HL-60 (cell line): Measurements from ENCODE around the gene HUWE1.
"Not testable (repeated sequence)": the region's sequence is repeated elsewhere in the genome, so short reads cannot be mapped to it uniquely, and the experiment has no call there.

Source experiments
- DNase-seq, 2 experiments: peaks; one replicate each; pipeline ENCODE4 v3.0.0-alpha.2; 2010 to 2020; ENCODE audit warnings: low read depth in 1 of 2, low spot score in 1 of 2
- H3K27ac ChIP-seq: fragments of 250-450 bp; sonication (Bioruptor Pico); replicated peaks from 2 replicates; pipeline ENCODE4 v1.5.1; 2020; ENCODE audit warnings: mild to moderate bottlenecking, moderate library complexity
- H3K27me3 ChIP-seq: fragments of 250-450 bp; sonication (Bioruptor Pico); 2 replicates; pipeline ENCODE4 v1.5.1; 2021; ENCODE audit warnings: mild to moderate bottlenecking, moderate library complexity; ENCODE audit not compliant: insufficient read depth, poor library complexity, severe bottlenecking
- H3K4me3 ChIP-seq: replicated peaks from 2 replicates; pipeline ENCODE4 v1.5.1; 2011; ENCODE audit warnings: mild to moderate bottlenecking, control low read depth, low read length; ENCODE audit not compliant: insufficient read depth
- CTCF ChIP-seq: IDR thresholded peaks from one replicate; pipeline ENCODE4 v1.5.1; 2011; ENCODE audit warnings: low read length, control low read depth, inconsistent platforms; ENCODE audit not compliant: insufficient read depth
- GABPA ChIP-seq: IDR thresholded peaks from 2 replicates; pipeline ENCODE4 v1.6.1; 2012; ENCODE audit warnings: low read depth
- POLR2AphosphoS5 ChIP-seq: IDR thresholded peaks from 2 replicates; pipeline ENCODE4 v1.6.1; 2012; ENCODE audit warnings: low read depth
- SPI1 ChIP-seq: IDR thresholded peaks from 2 replicates; pipeline ENCODE4 v1.6.1; 2012; ENCODE audit warnings: low read depth, mild to moderate bottlenecking, borderline replicate concordance
- TF ChIP-seq, protein P1 (sequence below): IDR thresholded peaks from 2 replicates; pipeline ENCODE4 v1.6.1; 2012; ENCODE audit warnings: low read depth; ENCODE audit not compliant: insufficient replicate concordance

The HUWE1 gene

GRCh38 chrX:53728506-53728905, 42.0 kb upstream of the HUWE1 start:
- TF ChIP-seq CTCF = no peak
- no peak for TF ChIP-seq SPI1
- TF ChIP-seq, protein P1, sequence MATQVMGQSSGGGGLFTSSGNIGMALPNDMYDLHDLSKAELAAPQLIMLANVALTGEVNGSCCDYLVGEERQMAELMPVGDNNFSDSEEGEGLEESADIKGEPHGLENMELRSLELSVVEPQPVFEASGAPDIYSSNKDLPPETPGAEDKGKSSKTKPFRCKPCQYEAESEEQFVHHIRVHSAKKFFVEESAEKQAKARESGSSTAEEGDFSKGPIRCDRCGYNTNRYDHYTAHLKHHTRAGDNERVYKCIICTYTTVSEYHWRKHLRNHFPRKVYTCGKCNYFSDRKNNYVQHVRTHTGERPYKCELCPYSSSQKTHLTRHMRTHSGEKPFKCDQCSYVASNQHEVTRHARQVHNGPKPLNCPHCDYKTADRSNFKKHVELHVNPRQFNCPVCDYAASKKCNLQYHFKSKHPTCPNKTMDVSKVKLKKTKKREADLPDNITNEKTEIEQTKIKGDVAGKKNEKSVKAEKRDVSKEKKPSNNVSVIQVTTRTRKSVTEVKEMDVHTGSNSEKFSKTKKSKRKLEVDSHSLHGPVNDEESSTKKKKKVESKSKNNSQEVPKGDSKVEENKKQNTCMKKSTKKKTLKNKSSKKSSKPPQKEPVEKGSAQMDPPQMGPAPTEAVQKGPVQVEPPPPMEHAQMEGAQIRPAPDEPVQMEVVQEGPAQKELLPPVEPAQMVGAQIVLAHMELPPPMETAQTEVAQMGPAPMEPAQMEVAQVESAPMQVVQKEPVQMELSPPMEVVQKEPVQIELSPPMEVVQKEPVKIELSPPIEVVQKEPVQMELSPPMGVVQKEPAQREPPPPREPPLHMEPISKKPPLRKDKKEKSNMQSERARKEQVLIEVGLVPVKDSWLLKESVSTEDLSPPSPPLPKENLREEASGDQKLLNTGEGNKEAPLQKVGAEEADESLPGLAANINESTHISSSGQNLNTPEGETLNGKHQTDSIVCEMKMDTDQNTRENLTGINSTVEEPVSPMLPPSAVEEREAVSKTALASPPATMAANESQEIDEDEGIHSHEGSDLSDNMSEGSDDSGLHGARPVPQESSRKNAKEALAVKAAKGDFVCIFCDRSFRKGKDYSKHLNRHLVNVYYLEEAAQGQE = no peak
- no peak for TF ChIP-seq POLR2AphosphoS5
- TF ChIP-seq GABPA = no peak
- H3K27ac ChIP-seq = no peak overlapping the region
- H3K4me3 ChIP-seq = no peak overlapping the region
- no peaks in the 10 kb centered on the region for H3K27me3 ChIP-seq
- no peak for DNase-seq

- TF ChIP-seq CTCF = no peak
- TF ChIP-seq, protein P1 = no peak
- no peak for TF ChIP-seq SPI1
- no peak for TF ChIP-seq POLR2AphosphoS5
- TF ChIP-seq GABPA = no peak
- DNase-seq = no peak
- H3K27me3 ChIP-seq = no peaks in the 10 kb centered on the region
- H3K27ac ChIP-seq = no peak overlapping the region
- H3K4me3 ChIP-seq = no peak overlapping the region
Measured at GRCh38 chrX:53724872-53725271, 38.4 kb upstream of the HUWE1 start.

DNA sequence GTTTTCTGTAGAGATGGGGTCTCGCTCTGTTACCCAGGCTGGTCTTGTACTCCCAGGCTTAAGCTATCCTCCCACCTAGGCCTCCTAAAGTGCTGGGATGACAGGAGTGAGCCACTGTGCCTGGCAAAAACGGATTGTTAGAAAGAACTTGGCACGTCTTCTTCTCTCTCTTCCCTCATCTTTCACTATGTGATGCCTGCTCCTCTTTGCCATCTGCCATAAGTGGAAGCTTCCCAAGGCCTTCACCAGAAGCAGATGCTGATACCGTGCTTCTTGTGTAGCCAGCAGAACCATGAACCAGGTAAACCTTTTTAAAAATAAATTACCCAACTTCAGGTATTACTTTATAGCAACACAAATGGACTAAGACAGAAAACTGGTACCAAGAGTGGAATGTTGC, 36.9 kb upstream of the HUWE1 start:
- Histone ChIP-seq H3K27ac (no peak overlapping the region), H3K27me3 (no peaks in the 10 kb centered on the region), H3K4me3 (no peak overlapping the region)
- TF ChIP-seq POLR2AphosphoS5 (no peak), GABPA (no peak), SPI1 (no peak), CTCF (no peak)
- TF ChIP-seq, protein P1 = no peak
- DNase-seq = no peak

DNA sequence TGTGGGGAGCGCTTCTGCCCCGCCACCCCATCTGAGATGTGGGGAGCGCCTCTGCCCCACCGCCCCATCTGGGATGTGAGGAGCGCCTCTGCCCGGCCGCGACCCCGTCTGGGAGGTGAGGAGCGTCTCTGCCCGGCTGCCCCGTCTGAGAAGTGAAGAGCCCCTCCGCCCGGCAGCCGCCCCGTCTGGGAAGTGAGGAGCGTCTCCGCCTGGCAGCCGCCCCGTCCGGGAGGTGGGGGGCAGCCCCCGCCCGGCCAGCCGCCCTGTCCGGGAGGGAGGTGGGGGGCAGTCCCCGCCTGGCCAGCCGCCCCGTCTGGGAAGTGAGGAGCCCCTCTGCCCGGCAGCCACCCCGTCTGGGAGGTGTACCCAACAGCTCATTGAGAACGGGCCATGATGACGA, 35.1 kb upstream of the HUWE1 start:
- not testable (repeated sequence) for H3K27ac ChIP-seq, H3K27me3 ChIP-seq, DNase-seq, H3K4me3 ChIP-seq

GRCh38 chrX:53719666-53720065, 33.1 kb upstream of the HUWE1 start:
- not testable (repeated sequence) for H3K27ac ChIP-seq, DNase-seq, H3K27me3 ChIP-seq, H3K4me3 ChIP-seq
